Neural cell (in vitro differentiated cells): ENCODE measurements around the gene FOCAD. TPM values are rescaled to one million over a fixed set of nuclear protein-coding genes. Genes with fewer than 3 reads are reported as not detected.

Source experiments
- H2AFZ ChIP-seq: fragments of 200-600, 300-800 bp; sonication (generic), shearing (Covaris generic); 2 replicates; pipeline ENCODE4 v1.6.0; 2014; ENCODE audit warnings: low read depth, mild to moderate bottlenecking, antibody characterized with exemption, low read length, moderate library complexity
- H3F3A ChIP-seq: fragments of 200-600 bp; shearing (Covaris generic); 2 replicates; pipeline ENCODE4 v1.6.1; 2016; ENCODE audit warnings: mild to moderate bottlenecking, moderate library complexity, mixed read lengths, antibody characterized with exemption, low read length; ENCODE audit not compliant: insufficient read depth, poor library complexity, severe bottlenecking
- H3K27ac ChIP-seq: fragments of 200-600, 300-800 bp; sonication (generic), shearing (Covaris generic); 2 replicates; pipeline ENCODE4 v1.5.1; 2014; ENCODE audit warnings: mild to moderate bottlenecking, low read length, moderate library complexity
- H3K27me3 ChIP-seq: fragments of 300-800, 200-600 bp; sonication (generic), shearing (Covaris generic); 2 replicates; pipeline ENCODE4 v1.6.0; 2014; ENCODE audit warnings: mild to moderate bottlenecking, low read depth, low read length, moderate library complexity; ENCODE audit not compliant: insufficient read depth
- H3K36me3 ChIP-seq: fragments of 300-800, 200-600 bp; sonication (generic), shearing (Covaris generic); 2 replicates; pipeline ENCODE4 v1.5.1; 2014; ENCODE audit warnings: mild to moderate bottlenecking, antibody characterized with exemption, low read length, moderate library complexity; ENCODE audit not compliant: insufficient read depth
- H3K4me2 ChIP-seq: fragments of 300-800, 200-600 bp; sonication (generic), shearing (Covaris generic); 2 replicates; pipeline ENCODE4 v1.6.0; 2014; ENCODE audit warnings: mild to moderate bottlenecking, low read length
- H3K4me3 ChIP-seq: fragments of 300-800, 200-600 bp; sonication (generic), shearing (Covaris generic); 2 replicates; pipeline ENCODE4 v1.5.1; 2014; ENCODE audit warnings: mild to moderate bottlenecking, low read length, moderate library complexity
- H3K79me2 ChIP-seq: fragments of 200-600 bp; shearing (Covaris generic); replicated peaks from 2 replicates; pipeline ENCODE4 v1.6.0; 2014; ENCODE audit warnings: mild to moderate bottlenecking, low read length, moderate library complexity; ENCODE audit not compliant: insufficient read depth
- H3K9ac ChIP-seq: fragments of 300-800, 200-600 bp; sonication (generic), shearing (Covaris generic); 2 replicates; pipeline ENCODE4 v1.6.1; 2016; ENCODE audit warnings: mild to moderate bottlenecking, low read length, mixed read lengths
- H3K9me2 ChIP-seq: fragments of 200-600 bp; shearing (Covaris generic); 2 replicates; pipeline ENCODE4 v1.6.1; 2016; ENCODE audit warnings: mild to moderate bottlenecking, low read length, mixed read lengths; ENCODE audit not compliant: insufficient read depth
- H3K9me3 ChIP-seq: fragments of 200-600, 300-800 bp; sonication (generic), shearing (Covaris generic); 2 replicates; pipeline ENCODE4 v1.6.1; 2016; ENCODE audit warnings: mild to moderate bottlenecking, mixed run types, low read length, moderate library complexity, mixed read lengths
- H4K20me1 ChIP-seq: fragments of 200-600 bp; shearing (Covaris generic); 2 replicates; pipeline ENCODE4 v1.6.1; 2016; ENCODE audit warnings: mild to moderate bottlenecking, mixed run types; ENCODE audit not compliant: insufficient read depth
- CTCF ChIP-seq: fragments of 450-650 bp; IDR thresholded peaks from 2 replicates; pipeline ENCODE4 v1.5.1; 2014; ENCODE audit warnings: antibody characterized with exemption, mild to moderate bottlenecking, moderate library complexity; ENCODE audit not compliant: poor library complexity, severe bottlenecking
- EP300 ChIP-seq: fragments of 450-650 bp; conservative IDR thresholded peaks from 2 replicates; pipeline ENCODE4 v1.6.1; 2014; ENCODE audit warnings: antibody characterized with exemption, mild to moderate bottlenecking, moderate library complexity; ENCODE audit not compliant: poor library complexity, severe bottlenecking
- EZH2 ChIP-seq: fragments of 200-600, 300-800 bp; shearing (Covaris generic), sonication (generic); IDR thresholded peaks from 2 replicates; pipeline ENCODE4 v1.6.1; 2014; ENCODE audit warnings: antibody characterized with exemption, low read length, borderline replicate concordance, mild to moderate bottlenecking; ENCODE audit not compliant: insufficient read depth, poor library complexity, severe bottlenecking
- MXI1 ChIP-seq: fragments of 450-650 bp; conservative IDR thresholded peaks from 2 replicates; pipeline ENCODE4 v1.6.1; 2014; ENCODE audit warnings: antibody characterized with exemption, mild to moderate bottlenecking; ENCODE audit not compliant: poor library complexity, severe bottlenecking
- POLR2AphosphoS5 ChIP-seq: IDR thresholded peaks from 2 replicates; pipeline ENCODE4 v1.6.1; 2012
- RAD21 ChIP-seq: fragments of 450-650 bp; conservative IDR thresholded peaks from 2 replicates; pipeline ENCODE4 v1.6.1; 2014; ENCODE audit warnings: antibody characterized with exemption, mild to moderate bottlenecking, moderate library complexity
- REST ChIP-seq: IDR thresholded peaks from 2 replicates; pipeline ENCODE4 v1.6.1; 2012; ENCODE audit warnings: borderline replicate concordance
- SMC3 ChIP-seq: fragments of 450-650 bp; conservative IDR thresholded peaks from 2 replicates; pipeline ENCODE4 v1.6.1; 2014; ENCODE audit warnings: antibody characterized with exemption, mild to moderate bottlenecking, moderate library complexity; ENCODE audit not compliant: poor library complexity
- TAF1 ChIP-seq: IDR thresholded peaks from 2 replicates; pipeline ENCODE4 v1.6.1; 2012; ENCODE audit warnings: low read depth
- polyA plus RNA-seq: library from polyadenylated mRNA; depleted of rRNA; stranded (reverse); fragments of >200 nt; gene quantifications from 2 replicates; pipeline ENCODE4 v1.2.3, GENCODE V29; 2014

Gene FOCAD
- polyA plus RNA-seq, 1 donor from 2014 or later: 23.5 TPM

- Histone ChIP-seq H3K9me2 (no peaks in the 10 kb centered on the region), H3K4me3 (no peak overlapping the region), H2AFZ (no peak overlapping the region), H3F3A (no peaks in the 10 kb centered on the region), H3K79me2 (peaks cover 3% of the 10 kb centered on the region), H4K20me1 (no peaks in the 10 kb centered on the region), H3K9ac (no peak overlapping the region), H3K27ac (no peak overlapping the region), H3K4me2 (no peak overlapping the region), H3K36me3 (no peaks in the 10 kb centered on the region), H3K9me3 (peaks cover 5% of the 10 kb centered on the region), H3K27me3 (no peaks in the 10 kb centered on the region)
- TF ChIP-seq MXI1: no peak
- no peak for TF ChIP-seq CTCF
- no peak for TF ChIP-seq EP300
- TF ChIP-seq REST: no peak
- TF ChIP-seq RAD21: no peak
- TF ChIP-seq TAF1: no peak
- TF ChIP-seq EZH2: no peak
- no peak for TF ChIP-seq POLR2AphosphoS5
- TF ChIP-seq SMC3: no peak
These were observed 2.6 kb upstream of the FOCAD start for GRCh38 chr9:20681467-20681866.

GRCh38 chr9:20683351-20684034, 566 bp upstream of the FOCAD start:
- H3K79me2 ChIP-seq: peaks cover 13% of the 10 kb centered on the region
- H3K4me2 ChIP-seq: peak overlapping the region; percentile 64
- H4K20me1 ChIP-seq: no peaks in the 10 kb centered on the region
- H3K27ac ChIP-seq: peak overlapping the region; percentile 18
- no peak for TF ChIP-seq CTCF
- no peak for TF ChIP-seq EP300
- no peak for TF ChIP-seq TAF1
- TF ChIP-seq POLR2AphosphoS5: no peak
- no peak for TF ChIP-seq RAD21
- TF ChIP-seq REST: no peak
- TF ChIP-seq SMC3: no peak
- no peak for TF ChIP-seq MXI1
- TF ChIP-seq EZH2: no peak
- H3F3A ChIP-seq: no peaks in the 10 kb centered on the region
- H2AFZ ChIP-seq: no peak overlapping the region
- H3K9me3 ChIP-seq: no peaks in the 10 kb centered on the region
- peak overlapping the region; percentile 85 for H3K4me3 ChIP-seq
- H3K27me3 ChIP-seq: no peaks in the 10 kb centered on the region
- H3K36me3 ChIP-seq: no peaks in the 10 kb centered on the region
- peak overlapping the region; percentile 57 for H3K9ac ChIP-seq
- no peaks in the 10 kb centered on the region for H3K9me2 ChIP-seq
